ENCODE results near the gene AUH.

- TF ChIP-seq CTCF (conservative IDR thresholded peaks at IDR 0.05; ENCODE audit: low read length): no peak
- no peak for TF ChIP-seq EZH2phosphoT487 (IDR thresholded peaks at IDR 0.05; ENCODE audit: borderline replicate concordance, low read depth, low read length)
Observed at GRCh38 chr9:91256235-91256634, 105.5 kb downstream of the AUH start.
